IPS-NIHi7 (cell line): ENCODE results near the gene VEGFB.

Experiments used
- DNase-seq: peaks from one replicate; pipeline ENCODE4 v3.0.0; 2012; ENCODE audit warnings: mixed read lengths; ENCODE audit errors: extremely low spot score

Gene VEGFB

DNA sequence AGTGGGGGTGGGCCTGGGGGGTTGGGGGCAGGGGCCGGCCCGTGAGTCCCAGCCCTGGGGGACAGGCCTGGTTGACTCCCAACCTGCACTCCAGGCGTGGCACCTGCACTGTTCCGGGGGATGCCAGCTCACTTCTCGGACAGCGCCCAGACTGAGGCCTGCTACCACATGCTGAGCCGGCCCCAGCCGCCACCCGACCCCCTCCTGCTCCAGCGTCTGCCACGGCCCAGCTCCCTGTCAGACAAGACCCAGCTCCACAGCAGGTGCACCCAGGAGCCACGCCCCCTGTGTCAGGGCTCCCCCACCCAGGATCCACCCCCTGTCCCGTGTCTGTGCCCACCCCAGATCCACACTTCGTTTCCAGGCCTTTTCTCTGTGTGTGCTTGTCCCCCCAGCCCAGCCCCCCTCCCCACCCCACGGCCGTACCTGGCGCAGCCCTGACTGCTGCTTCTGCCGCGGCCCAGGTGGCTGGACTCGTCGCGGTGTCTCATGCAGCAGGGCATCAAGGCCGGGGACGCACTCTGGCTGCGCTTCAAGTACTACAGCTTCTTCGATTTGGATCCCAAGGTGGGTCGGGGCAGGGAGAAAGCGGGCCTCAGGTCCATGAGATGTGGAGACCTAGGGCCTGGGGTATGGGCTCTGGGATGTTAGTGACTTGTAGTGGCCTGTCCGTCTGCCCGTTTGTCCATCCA, 23.1 kb upstream of the VEGFB start:
- no peak for DNase-seq

GRCh38 chr11:64216879-64217278, 17.5 kb upstream of the VEGFB start:
- no peak for DNase-seq

GRCh38 chr11:64218628-64219353, 15.6 kb upstream of the VEGFB start:
- no peak for DNase-seq

DNA sequence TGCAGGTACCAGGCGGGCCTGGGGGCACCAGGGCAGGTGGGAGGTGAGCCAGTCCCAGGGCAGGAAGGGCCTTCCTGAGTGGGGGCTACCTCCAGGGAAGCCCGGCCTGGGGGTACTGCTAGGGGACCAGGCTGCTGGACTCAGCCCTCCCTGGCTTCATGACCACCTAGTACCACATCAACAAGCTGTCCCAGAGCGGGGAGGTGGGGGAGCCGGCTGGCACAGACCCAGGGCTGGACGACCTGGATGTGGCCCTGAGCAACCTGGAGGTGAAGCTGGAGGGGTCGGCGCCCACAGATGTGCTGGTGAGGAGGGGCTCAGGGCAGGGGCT, 15.1 kb upstream of the VEGFB start:
- DNase-seq, result no peak

DNA sequence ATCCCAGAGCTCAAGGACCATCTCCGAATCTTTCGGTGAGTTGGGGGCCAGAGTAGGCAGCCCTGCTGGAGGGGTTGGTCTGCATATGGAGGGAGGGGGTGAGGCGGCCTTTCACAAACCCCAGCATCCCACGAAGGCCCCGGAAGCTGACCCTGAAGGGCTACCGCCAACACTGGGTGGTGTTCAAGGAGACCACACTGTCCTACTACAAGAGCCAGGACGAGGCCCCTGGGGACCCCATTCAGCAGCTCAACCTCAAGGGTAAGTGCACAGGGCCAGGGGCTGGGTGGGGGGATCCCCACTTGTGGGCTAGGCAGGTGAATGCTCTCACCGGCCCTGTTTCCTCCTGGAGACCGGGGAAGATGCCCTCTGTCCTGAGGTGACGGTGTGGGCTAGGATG, 14.6 kb upstream of the VEGFB start:
- DNase-seq, result no peak

GRCh38 chr11:64220271-64220670, 14.1 kb upstream of the VEGFB start:
- no peak for DNase-seq

GRCh38 chr11:64220798-64221197, 13.6 kb upstream of the VEGFB start:
- DNase-seq, result no peak

- DNase-seq, result no peak
These were observed 11.8 kb upstream of the VEGFB start for GRCh38 chr11:64222651-64223000.

DNA sequence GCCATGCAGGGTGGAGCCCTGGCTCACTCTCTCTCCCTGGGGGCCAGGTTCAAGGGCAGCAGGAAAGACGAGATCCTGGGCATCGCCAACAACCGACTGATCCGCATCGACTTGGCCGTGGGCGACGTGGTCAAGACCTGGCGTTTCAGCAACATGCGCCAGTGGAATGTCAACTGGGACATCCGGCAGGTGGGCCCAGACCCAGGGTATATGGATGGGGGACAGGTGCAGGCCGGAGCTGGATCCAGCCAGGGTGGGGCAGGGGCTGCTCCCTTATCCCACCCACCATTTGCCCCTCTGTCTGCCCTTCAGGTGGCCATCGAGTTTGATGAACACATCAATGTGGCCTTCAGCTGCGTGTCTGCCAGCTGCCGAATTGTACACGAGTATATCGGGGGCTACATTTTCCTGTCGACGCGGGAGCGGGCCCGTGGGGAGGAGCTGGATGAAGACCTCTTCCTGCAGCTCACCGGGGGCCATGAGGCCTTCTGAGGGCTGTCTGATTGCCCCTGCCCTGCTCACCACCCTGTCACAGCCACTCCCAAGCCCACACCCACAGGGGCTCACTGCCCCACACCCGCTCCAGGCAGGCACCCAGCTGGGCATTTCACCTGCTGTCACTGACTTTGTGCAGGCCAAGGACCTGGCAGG, 11.3 kb upstream of the VEGFB start:
- no peak for DNase-seq

DNA sequence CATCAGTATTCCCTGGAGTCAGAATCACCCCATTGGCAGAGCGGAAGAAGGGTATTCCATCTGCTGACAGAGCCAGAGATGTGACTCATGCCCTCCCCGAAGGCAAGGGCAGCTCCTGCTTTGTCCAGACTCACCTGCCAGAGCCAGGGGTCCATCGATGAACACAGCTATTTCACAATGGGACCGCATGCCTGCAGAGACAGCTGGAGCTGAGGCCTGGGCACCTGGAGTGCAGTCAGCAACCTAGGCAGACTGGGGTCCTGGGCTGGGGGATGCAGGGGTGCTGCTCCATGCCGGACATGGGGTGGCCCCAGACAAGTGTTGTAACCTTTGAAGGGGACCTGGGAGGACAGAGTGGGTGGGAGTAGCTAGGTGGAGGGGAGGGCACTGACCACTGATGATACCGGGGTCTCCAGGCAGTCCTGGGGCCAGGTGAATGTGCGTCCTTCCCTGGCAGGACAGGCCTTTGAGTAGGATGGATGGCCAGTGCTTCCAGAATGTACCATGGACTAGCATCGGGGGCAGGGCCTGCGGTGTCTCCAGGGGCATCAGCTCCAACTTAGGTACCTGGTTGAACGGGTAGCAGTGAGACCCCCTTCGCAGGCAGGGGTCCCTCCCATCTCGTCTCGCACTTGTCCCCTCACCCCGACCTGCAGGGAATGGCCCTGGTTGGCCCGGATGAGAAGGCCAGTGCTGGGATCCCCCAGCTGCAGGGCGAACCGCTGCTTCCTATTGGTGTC, 10.1 kb upstream of the VEGFB start:
- DNase-seq, result no peak

DNA sequence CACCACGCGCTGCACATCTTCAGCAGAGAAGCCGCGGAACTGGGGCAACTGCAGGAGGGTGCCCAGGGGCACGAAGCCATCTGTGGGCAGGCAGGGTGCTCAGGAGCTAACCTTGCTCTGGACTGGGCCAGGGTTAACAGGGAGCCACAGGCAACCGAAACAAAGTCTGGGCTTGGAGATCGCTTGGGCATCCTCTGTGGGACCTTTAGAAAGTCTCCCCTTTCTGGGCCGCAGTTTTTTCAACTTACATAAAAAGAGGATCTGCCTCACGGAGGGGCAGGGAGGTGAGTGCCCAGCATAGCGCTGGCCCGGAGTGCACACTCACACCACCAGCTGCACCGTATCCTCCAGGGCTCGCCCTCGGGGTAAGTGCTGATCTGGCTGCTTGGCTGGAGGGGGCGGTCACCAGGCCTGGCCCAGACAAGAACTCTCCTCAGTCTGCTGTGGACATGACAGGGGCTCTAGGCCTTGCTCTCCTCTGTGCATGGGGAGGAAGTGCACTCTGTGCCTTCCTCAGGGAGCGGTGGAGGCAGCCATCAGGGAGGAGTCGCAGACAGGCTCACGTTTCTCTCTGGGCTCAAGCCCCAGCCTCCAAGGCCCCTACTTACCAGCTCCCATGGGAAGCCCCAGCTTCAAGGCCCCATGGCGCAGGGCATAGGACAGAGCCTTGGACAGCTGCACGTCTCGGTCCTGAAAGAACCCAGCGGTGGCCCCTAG, 9.3 kb upstream of the VEGFB start:
- DNase-seq, result no peak

- DNase-seq, result peak; percentile 94
These were observed 8.5 kb upstream of the VEGFB start, which contains the start of the genes NUDT22 and TRPT1 for GRCh38 chr11:64225608-64226506. Gene NUDT22 (plus strand): TSS chr11:64226274. CDS start chr11:64226653, 379 bp downstream. Gene TRPT1 (minus strand): TSS chr11:64226186. CDS start chr11:64225860, 326 bp downstream.

DNA sequence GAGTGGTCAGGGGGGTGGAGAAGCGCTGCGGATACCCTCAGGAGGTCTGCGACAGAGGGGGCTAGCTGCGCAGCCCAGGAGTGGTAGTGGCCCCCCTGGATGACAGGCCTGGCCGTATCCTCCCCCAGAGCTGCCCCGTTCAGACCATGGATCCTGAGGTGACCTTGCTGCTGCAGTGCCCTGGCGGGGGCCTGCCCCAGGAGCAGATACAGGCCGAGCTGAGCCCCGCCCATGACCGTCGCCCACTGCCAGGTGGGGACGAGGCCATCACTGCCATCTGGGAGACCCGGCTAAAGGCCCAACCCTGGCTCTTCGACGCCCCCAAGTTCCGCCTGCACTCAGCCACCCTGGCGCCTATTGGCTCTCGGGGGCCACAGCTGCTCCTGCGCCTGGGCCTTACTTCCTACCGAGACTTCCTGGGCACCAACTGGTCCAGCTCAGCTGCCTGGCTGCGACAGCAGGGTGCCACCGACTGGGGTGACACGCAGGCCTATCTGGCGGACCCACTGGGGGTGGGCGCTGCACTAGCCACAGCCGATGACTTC, 7.8 kb upstream of the VEGFB start:
- no peak for DNase-seq

- no peak for DNase-seq
These were observed 6.9 kb upstream of the VEGFB start for GRCh38 chr11:64227405-64227956.

DNA sequence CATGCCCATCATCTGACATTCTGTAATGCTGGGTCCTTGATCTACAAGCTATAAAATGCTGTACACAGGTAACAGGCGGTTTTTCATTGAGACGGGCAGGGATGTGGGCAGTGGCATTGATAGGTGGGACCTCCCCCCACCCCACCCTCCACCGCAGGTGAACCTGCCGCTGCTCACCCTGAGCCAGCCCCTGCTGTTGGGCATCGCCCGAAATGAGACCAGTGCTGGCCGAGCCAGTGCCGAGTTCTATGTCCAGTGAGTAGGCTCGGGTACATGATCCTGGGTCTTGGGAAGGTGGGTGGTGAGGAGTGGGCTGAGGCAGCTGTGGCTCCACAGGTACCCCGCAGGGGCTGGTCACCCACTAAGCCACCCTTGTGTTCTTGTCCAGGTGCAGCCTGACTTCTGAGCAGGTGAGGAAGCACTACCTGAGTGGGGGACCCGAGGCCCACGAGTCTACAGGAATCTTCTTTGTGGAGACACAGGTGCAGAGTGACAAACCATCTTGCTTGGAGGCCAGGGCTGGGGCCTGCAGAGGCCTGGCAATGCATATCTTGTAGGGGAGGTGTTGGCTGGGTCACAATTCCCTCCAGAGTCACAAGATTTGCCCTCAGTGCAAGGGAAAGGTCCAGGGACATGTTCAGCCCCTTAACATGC, 5.2 kb upstream of the VEGFB start:
- DNase-seq, result no peak

GRCh38 chr11:64229744-64230170, 4.6 kb upstream of the VEGFB start:
- DNase-seq, result no peak

GRCh38 chr11:64230171-64230984, 4.0 kb upstream of the VEGFB start, which contains the start of gene DNAJC4:
Gene DNAJC4 (plus strand): TSS chr11:64230548. CDS start chr11:64230855, 307 bp downstream.
- DNase-seq, result peak; percentile 90

- DNase-seq, result no peak
These were observed 3.4 kb upstream of the VEGFB start for GRCh38 chr11:64230985-64231365.
